ENCODE data around the gene NME4. TPM values are rescaled to one million over a fixed set of nuclear protein-coding genes. Genes with fewer than 3 reads are reported as not detected.
A peak's percentile ranks its signal among the peaks of the same experiment; 100 is the strongest.
"Not testable (repeated sequence)": the region's sequence is repeated elsewhere in the genome, so short reads cannot be mapped to it uniquely, and the experiment has no call there.

The NME4 gene
- total and polyA plus RNA-seq, 9 donors = 53.5 to 115 (median 96.4) TPM

DNA sequence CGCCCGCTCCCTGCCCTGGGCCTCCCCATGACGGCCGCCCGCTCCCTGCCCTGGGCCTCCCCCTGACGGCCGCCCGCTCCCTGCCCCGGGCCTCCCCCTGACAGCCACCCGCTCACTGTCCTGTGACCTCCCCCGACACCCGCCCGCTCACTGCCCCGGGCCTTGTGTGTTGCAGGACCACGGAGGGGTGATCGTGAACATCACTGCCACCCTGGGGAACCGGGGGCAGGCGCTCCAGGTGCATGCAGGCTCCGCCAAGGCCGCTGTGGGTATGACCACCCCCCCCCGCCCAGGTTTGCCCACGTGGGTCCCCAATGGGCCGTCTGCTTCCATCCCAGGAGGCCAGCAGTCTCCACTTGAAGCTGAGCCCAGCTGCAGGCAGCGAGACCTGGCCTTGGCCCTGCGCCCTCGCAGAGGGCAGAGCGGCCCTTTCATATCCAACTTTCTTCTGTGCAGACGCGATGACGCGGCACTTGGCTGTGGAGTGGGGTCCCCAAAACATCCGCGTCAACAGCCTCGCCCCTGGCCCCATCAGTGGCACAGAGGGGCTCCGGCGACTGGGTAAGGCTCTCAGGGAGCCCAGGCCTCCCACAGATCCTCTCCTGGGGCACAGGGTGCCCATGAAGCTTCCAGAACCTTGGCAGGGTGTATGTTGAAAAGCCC lies 13.6 kb downstream of the NME4 start:
- no peaks in the 10 kb centered on the region for H3K27me3 ChIP-seq (ENCODE audit: control insufficient read depth, insufficient read depth, low read length)
- H3K36me3 ChIP-seq (ENCODE audit: control insufficient read depth, insufficient read depth, low read length) = peaks cover 14% of the 10 kb centered on the region
- 87% methylated on average over 35 of the region's 36 CpGs for WGBS (ENCODE audit: insufficient coverage)

DNA sequence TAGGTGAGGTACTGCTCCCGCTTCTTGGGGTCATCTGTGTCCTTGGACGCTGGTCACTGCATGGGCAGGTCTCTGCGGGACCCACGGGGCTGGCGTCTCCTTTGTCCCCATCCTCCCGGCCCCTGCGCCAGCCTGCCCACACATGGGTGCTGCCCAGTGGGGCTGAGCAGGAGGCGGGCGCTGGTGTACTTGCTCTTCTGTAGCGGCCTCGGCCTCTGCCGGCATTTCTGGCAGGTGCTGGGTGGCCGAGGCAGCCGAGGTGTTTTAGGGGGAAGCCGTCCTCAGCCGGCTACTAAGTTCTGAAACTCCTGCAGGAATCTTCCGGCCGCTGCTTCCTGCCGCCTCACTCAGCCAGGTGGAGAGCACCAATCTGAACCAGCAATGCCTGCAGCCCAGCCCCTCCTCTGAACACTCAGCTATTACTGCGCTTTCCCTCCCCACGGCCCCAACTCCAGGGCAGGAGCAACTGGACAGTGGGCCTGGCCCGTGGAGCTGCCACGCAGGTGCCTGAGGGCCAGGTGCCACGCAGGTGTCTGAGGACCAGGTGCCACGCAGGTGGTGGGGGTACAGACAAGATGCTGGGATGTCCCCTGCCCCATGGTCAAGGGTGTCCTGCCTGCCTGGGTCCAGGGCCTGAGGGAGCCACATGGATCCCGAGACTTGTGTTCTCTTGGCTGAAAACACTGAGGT lies 14.7 kb downstream of the NME4 start:
- DNase-seq = no peak
- WGBS (ENCODE audit: insufficient coverage) = 93% methylated on average over 18 of the region's 26 CpGs
- Histone ChIP-seq H3K36me3 (ENCODE audit: control insufficient read depth, insufficient read depth, low read length) (peaks cover 14% of the 10 kb centered on the region), H3K27ac (ENCODE audit: low read length) (no peak overlapping the region), H3K4me3 (ENCODE audit: low read length) (no peak overlapping the region), H3K9me3 (replicated peaks; ENCODE audit: control insufficient read depth, low read depth, low read length) (no peaks in the 10 kb centered on the region), H3K4me1 (ENCODE audit: control insufficient read depth, insufficient read depth, low read length) (no peaks in the 10 kb centered on the region), H3K27me3 (ENCODE audit: control insufficient read depth, insufficient read depth, low read length) (no peaks in the 10 kb centered on the region)

More for the DNA sequence above, 13.6 kb downstream of the NME4 start:
- Histone ChIP-seq H3K4me1 (ENCODE audit: control insufficient read depth, insufficient read depth, low read length) (no peaks in the 10 kb centered on the region), H3K27ac (ENCODE audit: low read length) (no peak overlapping the region), H3K4me3 (ENCODE audit: low read length) (no peak overlapping the region), H3K9me3 (replicated peaks; ENCODE audit: control insufficient read depth, low read depth, low read length) (no peaks in the 10 kb centered on the region)
- no peak for DNase-seq

GRCh38 chr16:414395-415169 lies 17.6 kb downstream of the NME4 start:
- H3K27ac ChIP-seq (ENCODE audit: low read length) = no peak overlapping the region
- peaks cover 11% of the 10 kb centered on the region for H3K36me3 ChIP-seq (ENCODE audit: control insufficient read depth, insufficient read depth, low read length)
- H3K4me3 ChIP-seq (ENCODE audit: low read length) = no peak overlapping the region
- 84% methylated on average over 17 of the region's 21 CpGs for WGBS (ENCODE audit: insufficient coverage)
- H3K27me3 ChIP-seq (ENCODE audit: control insufficient read depth, insufficient read depth, low read length) = no peaks in the 10 kb centered on the region
- no peaks in the 10 kb centered on the region for H3K9me3 ChIP-seq (replicated peaks; ENCODE audit: control insufficient read depth, low read depth, low read length)
- no peak for DNase-seq
- H3K4me1 ChIP-seq (ENCODE audit: control insufficient read depth, insufficient read depth, low read length) = no peaks in the 10 kb centered on the region

DNA sequence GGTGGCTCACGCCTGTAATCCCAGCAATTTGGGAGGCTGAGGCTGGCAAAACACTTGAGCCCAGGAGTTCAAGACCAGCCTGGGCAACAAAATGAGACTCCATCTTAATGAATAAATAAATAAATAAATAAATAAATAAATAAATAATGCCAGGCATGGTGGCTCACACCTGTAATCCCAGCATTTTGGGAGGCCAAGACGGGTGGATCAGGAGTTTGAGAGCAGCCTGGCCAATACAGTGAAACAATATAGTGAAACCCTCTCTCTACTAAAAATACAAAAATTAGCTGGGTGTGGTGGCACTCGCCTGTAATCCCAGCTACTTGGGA lies 18.1 kb downstream of the NME4 start:
- not testable (repeated sequence) for H3K4me1 ChIP-seq (ENCODE audit: control insufficient read depth, insufficient read depth, low read length); H3K4me3 ChIP-seq (ENCODE audit: low read length); DNase-seq; H3K9me3 ChIP-seq (replicated peaks; ENCODE audit: control insufficient read depth, low read depth, low read length); H3K27ac ChIP-seq (ENCODE audit: low read length); H3K27me3 ChIP-seq (ENCODE audit: control insufficient read depth, insufficient read depth, low read length)
- WGBS (ENCODE audit: insufficient coverage) = no CpG with 5 or more reads among the region's 3 CpGs
- peaks cover 11% of the 10 kb centered on the region for H3K36me3 ChIP-seq (ENCODE audit: control insufficient read depth, insufficient read depth, low read length)

- peaks cover 19% of the 10 kb centered on the region for H3K4me1 ChIP-seq (ENCODE audit: control insufficient read depth, insufficient read depth, low read length)
- not testable (repeated sequence) for DNase-seq; H3K4me3 ChIP-seq (ENCODE audit: low read length); H3K27ac ChIP-seq (ENCODE audit: low read length); H3K9me3 ChIP-seq (replicated peaks; ENCODE audit: control insufficient read depth, low read depth, low read length); H3K27me3 ChIP-seq (ENCODE audit: control insufficient read depth, insufficient read depth, low read length); H3K36me3 ChIP-seq (ENCODE audit: control insufficient read depth, insufficient read depth, low read length)
- WGBS (ENCODE audit: insufficient coverage) = no CpG with 5 or more reads among the region's 13 CpGs
Measured at GRCh38 chr16:422179-422578, 25.2 kb downstream of the NME4 start.

- H3K9me3 ChIP-seq (replicated peaks; ENCODE audit: control insufficient read depth, low read depth, low read length) = no peaks in the 10 kb centered on the region
- no peaks in the 10 kb centered on the region for H3K36me3 ChIP-seq (ENCODE audit: control insufficient read depth, insufficient read depth, low read length)
- peak; percentile 77 for DNase-seq
- H3K27ac ChIP-seq (ENCODE audit: low read length) = no peak overlapping the region
- no peak overlapping the region for H3K4me3 ChIP-seq (ENCODE audit: low read length)
- H3K4me1 ChIP-seq (ENCODE audit: control insufficient read depth, insufficient read depth, low read length) = peaks cover 25% of the 10 kb centered on the region
- H3K27me3 ChIP-seq (ENCODE audit: control insufficient read depth, insufficient read depth, low read length) = peaks cover 8% of the 10 kb centered on the region
- WGBS (ENCODE audit: insufficient coverage) = 59% methylated on average over 16 of the region's 20 CpGs
Measured at GRCh38 chr16:424033-424622, 27.1 kb downstream of the NME4 start.

DNA sequence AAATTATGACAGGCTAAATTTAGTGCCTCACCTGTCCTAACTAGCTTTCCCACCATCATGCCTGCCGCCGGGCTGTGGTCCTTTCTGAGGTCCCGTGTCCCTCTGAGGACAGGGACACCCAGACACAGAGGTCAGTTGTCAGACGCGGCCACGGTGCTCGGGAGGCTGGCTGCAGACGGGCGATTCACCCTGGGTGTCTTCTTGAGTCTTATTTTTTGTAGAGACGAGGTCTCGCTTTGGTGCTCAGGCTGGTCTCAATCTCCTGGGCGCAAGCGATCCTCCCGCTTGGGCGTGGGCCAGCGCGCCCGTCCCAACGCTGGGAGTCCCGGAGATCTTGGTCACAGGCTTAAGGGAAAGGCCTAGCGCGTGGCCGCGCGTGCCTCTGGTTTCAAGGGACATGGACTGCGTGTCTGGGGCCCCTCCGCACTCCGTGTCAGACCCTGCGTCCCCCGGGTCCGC lies 27.7 kb downstream of the NME4 start:
- Histone ChIP-seq H3K4me1 (ENCODE audit: control insufficient read depth, insufficient read depth, low read length) (peaks cover 25% of the 10 kb centered on the region), H3K27ac (ENCODE audit: low read length) (no peak overlapping the region), H3K4me3 (ENCODE audit: low read length) (peak overlapping the region; percentile 65), H3K36me3 (ENCODE audit: control insufficient read depth, insufficient read depth, low read length) (no peaks in the 10 kb centered on the region), H3K9me3 (replicated peaks; ENCODE audit: control insufficient read depth, low read depth, low read length) (no peaks in the 10 kb centered on the region), H3K27me3 (ENCODE audit: control insufficient read depth, insufficient read depth, low read length) (peaks cover 8% of the 10 kb centered on the region)
- WGBS (ENCODE audit: insufficient coverage) = 10% methylated on average over 31 of the region's 31 CpGs
- peak; percentile 47 for DNase-seq

GRCh38 chr16:425082-425718 lies 28.2 kb downstream of the NME4 start, which contains the start of gene RAB11FIP3:
TSS of gene RAB11FIP3 (plus strand) at chr16:425649. CDS start at chr16:426007, 358 bp downstream.
- DNase-seq = peak; percentile 90
- 0% methylated on average over 70 of the region's 77 CpGs for WGBS (ENCODE audit: insufficient coverage)
- peak within 1 kb of the TSS; percentile 88 for H3K27ac ChIP-seq (ENCODE audit: low read length)
- H3K4me1 ChIP-seq (ENCODE audit: control insufficient read depth, insufficient read depth, low read length) = peaks cover 25% of the 10 kb centered on the region
- H3K4me3 ChIP-seq (ENCODE audit: low read length) = peak within 1 kb of the TSS; percentile 65
- no peaks in the 10 kb centered on the region for H3K9me3 ChIP-seq (replicated peaks; ENCODE audit: control insufficient read depth, low read depth, low read length)
- peaks cover 8% of the 10 kb centered on the region for H3K27me3 ChIP-seq (ENCODE audit: control insufficient read depth, insufficient read depth, low read length)
- no peaks in the 10 kb centered on the region for H3K36me3 ChIP-seq (ENCODE audit: control insufficient read depth, insufficient read depth, low read length)

GRCh38 chr16:425740-426114 lies 28.7 kb downstream of the NME4 start:
- H3K27me3 ChIP-seq (ENCODE audit: control insufficient read depth, insufficient read depth, low read length) = peaks cover 5% of the 10 kb centered on the region
- H3K4me3 ChIP-seq (ENCODE audit: low read length) = peak overlapping the region; percentile 65
- under 1% methylated on average over 63 of the region's 63 CpGs for WGBS (ENCODE audit: insufficient coverage)
- H3K9me3 ChIP-seq (replicated peaks; ENCODE audit: control insufficient read depth, low read depth, low read length) = no peaks in the 10 kb centered on the region
- peak overlapping the region; percentile 88 for H3K27ac ChIP-seq (ENCODE audit: low read length)
- peaks cover 4% of the 10 kb centered on the region for H3K36me3 ChIP-seq (ENCODE audit: control insufficient read depth, insufficient read depth, low read length)
- peaks cover 25% of the 10 kb centered on the region for H3K4me1 ChIP-seq (ENCODE audit: control insufficient read depth, insufficient read depth, low read length)
- no peak for DNase-seq

Data from muscle of leg (tissue), 11 donors.